SU-DHL-6 (cell line): ENCODE measurements around the gene PSMB5.

ENCODE experiments used
- CTCF ChIP-seq: fragments of 200-600 bp; sonication (generic); IDR thresholded peaks from one replicate; pipeline ENCODE4 v1.5.1; 2017; ENCODE audit warnings: antibody characterized with exemption, mild to moderate bottlenecking, low read length, moderate library complexity; ENCODE audit not compliant: insufficient read depth, poor library complexity, severe bottlenecking
- EZH2phosphoT487 ChIP-seq: fragments of 200-600 bp; sonication (generic), shearing (Covaris generic); conservative IDR thresholded peaks from 2 replicates; pipeline ENCODE4 v1.6.1; 2018; ENCODE audit warnings: mild to moderate bottlenecking, antibody characterized with exemption, low read length, moderate library complexity, mixed read lengths

GRCh38 chr14:23023795-23024152, 10.9 kb downstream of the PSMB5 start:
- TF ChIP-seq CTCF (no peak), EZH2phosphoT487 (no peak)
